Neural cell (in vitro differentiated cells): ENCODE results near the gene SETBP1. TPM values are rescaled to one million over a fixed set of nuclear protein-coding genes. Genes with fewer than 3 reads are reported as not detected.

Experiments
- H2AFZ ChIP-seq: fragments of 200-600, 300-800 bp; sonication (generic), shearing (Covaris generic); 2 replicates; pipeline ENCODE4 v1.6.0; 2014; ENCODE audit warnings: low read depth, mild to moderate bottlenecking, antibody characterized with exemption, low read length, moderate library complexity
- H3F3A ChIP-seq: fragments of 200-600 bp; shearing (Covaris generic); 2 replicates; pipeline ENCODE4 v1.6.1; 2016; ENCODE audit warnings: mild to moderate bottlenecking, moderate library complexity, mixed read lengths, antibody characterized with exemption, low read length; ENCODE audit not compliant: insufficient read depth, poor library complexity, severe bottlenecking
- H3K27ac ChIP-seq: fragments of 200-600, 300-800 bp; sonication (generic), shearing (Covaris generic); 2 replicates; pipeline ENCODE4 v1.5.1; 2014; ENCODE audit warnings: mild to moderate bottlenecking, low read length, moderate library complexity
- H3K27me3 ChIP-seq: fragments of 300-800, 200-600 bp; sonication (generic), shearing (Covaris generic); 2 replicates; pipeline ENCODE4 v1.6.0; 2014; ENCODE audit warnings: mild to moderate bottlenecking, low read depth, low read length, moderate library complexity; ENCODE audit not compliant: insufficient read depth
- H3K36me3 ChIP-seq: fragments of 300-800, 200-600 bp; sonication (generic), shearing (Covaris generic); 2 replicates; pipeline ENCODE4 v1.5.1; 2014; ENCODE audit warnings: mild to moderate bottlenecking, antibody characterized with exemption, low read length, moderate library complexity; ENCODE audit not compliant: insufficient read depth
- H3K4me2 ChIP-seq: fragments of 300-800, 200-600 bp; sonication (generic), shearing (Covaris generic); 2 replicates; pipeline ENCODE4 v1.6.0; 2014; ENCODE audit warnings: mild to moderate bottlenecking, low read length
- H3K4me3 ChIP-seq: fragments of 300-800, 200-600 bp; sonication (generic), shearing (Covaris generic); 2 replicates; pipeline ENCODE4 v1.5.1; 2014; ENCODE audit warnings: mild to moderate bottlenecking, low read length, moderate library complexity
- H3K79me2 ChIP-seq: fragments of 200-600 bp; shearing (Covaris generic); replicated peaks from 2 replicates; pipeline ENCODE4 v1.6.0; 2014; ENCODE audit warnings: mild to moderate bottlenecking, low read length, moderate library complexity; ENCODE audit not compliant: insufficient read depth
- H3K9ac ChIP-seq: fragments of 300-800, 200-600 bp; sonication (generic), shearing (Covaris generic); 2 replicates; pipeline ENCODE4 v1.6.1; 2016; ENCODE audit warnings: mild to moderate bottlenecking, low read length, mixed read lengths
- H3K9me2 ChIP-seq: fragments of 200-600 bp; shearing (Covaris generic); 2 replicates; pipeline ENCODE4 v1.6.1; 2016; ENCODE audit warnings: mild to moderate bottlenecking, low read length, mixed read lengths; ENCODE audit not compliant: insufficient read depth
- H3K9me3 ChIP-seq: fragments of 200-600, 300-800 bp; sonication (generic), shearing (Covaris generic); 2 replicates; pipeline ENCODE4 v1.6.1; 2016; ENCODE audit warnings: mild to moderate bottlenecking, mixed run types, low read length, moderate library complexity, mixed read lengths
- H4K20me1 ChIP-seq: fragments of 200-600 bp; shearing (Covaris generic); 2 replicates; pipeline ENCODE4 v1.6.1; 2016; ENCODE audit warnings: mild to moderate bottlenecking, mixed run types; ENCODE audit not compliant: insufficient read depth
- CTCF ChIP-seq: fragments of 450-650 bp; IDR thresholded peaks from 2 replicates; pipeline ENCODE4 v1.5.1; 2014; ENCODE audit warnings: antibody characterized with exemption, mild to moderate bottlenecking, moderate library complexity; ENCODE audit not compliant: poor library complexity, severe bottlenecking
- EP300 ChIP-seq: fragments of 450-650 bp; conservative IDR thresholded peaks from 2 replicates; pipeline ENCODE4 v1.6.1; 2014; ENCODE audit warnings: antibody characterized with exemption, mild to moderate bottlenecking, moderate library complexity; ENCODE audit not compliant: poor library complexity, severe bottlenecking
- EZH2 ChIP-seq: fragments of 200-600, 300-800 bp; shearing (Covaris generic), sonication (generic); IDR thresholded peaks from 2 replicates; pipeline ENCODE4 v1.6.1; 2014; ENCODE audit warnings: antibody characterized with exemption, low read length, borderline replicate concordance, mild to moderate bottlenecking; ENCODE audit not compliant: insufficient read depth, poor library complexity, severe bottlenecking
- MXI1 ChIP-seq: fragments of 450-650 bp; conservative IDR thresholded peaks from 2 replicates; pipeline ENCODE4 v1.6.1; 2014; ENCODE audit warnings: antibody characterized with exemption, mild to moderate bottlenecking; ENCODE audit not compliant: poor library complexity, severe bottlenecking
- POLR2AphosphoS5 ChIP-seq: IDR thresholded peaks from 2 replicates; pipeline ENCODE4 v1.6.1; 2012
- RAD21 ChIP-seq: fragments of 450-650 bp; conservative IDR thresholded peaks from 2 replicates; pipeline ENCODE4 v1.6.1; 2014; ENCODE audit warnings: antibody characterized with exemption, mild to moderate bottlenecking, moderate library complexity
- REST ChIP-seq: IDR thresholded peaks from 2 replicates; pipeline ENCODE4 v1.6.1; 2012; ENCODE audit warnings: borderline replicate concordance
- SMC3 ChIP-seq: fragments of 450-650 bp; conservative IDR thresholded peaks from 2 replicates; pipeline ENCODE4 v1.6.1; 2014; ENCODE audit warnings: antibody characterized with exemption, mild to moderate bottlenecking, moderate library complexity; ENCODE audit not compliant: poor library complexity
- TAF1 ChIP-seq: IDR thresholded peaks from 2 replicates; pipeline ENCODE4 v1.6.1; 2012; ENCODE audit warnings: low read depth
- polyA plus RNA-seq: library from polyadenylated mRNA; depleted of rRNA; stranded (reverse); fragments of >200 nt; gene quantifications from 2 replicates; pipeline ENCODE4 v1.2.3, GENCODE V29; 2014

SETBP1 gene
- polyA plus RNA-seq, 1 donor from 2014 or later = 13.7 TPM

GRCh38 chr18:44637210-44638033, 43.3 kb upstream of the SETBP1 start:
- Histone ChIP-seq H3K9me2 (no peaks in the 10 kb centered on the region), H3K9ac (no peak overlapping the region), H3F3A (no peaks in the 10 kb centered on the region), H3K4me2 (no peak overlapping the region), H4K20me1 (no peaks in the 10 kb centered on the region), H3K27ac (no peak overlapping the region), H3K27me3 (no peaks in the 10 kb centered on the region), H3K79me2 (no peaks in the 10 kb centered on the region), H2AFZ (no peak overlapping the region), H3K36me3 (no peaks in the 10 kb centered on the region), H3K4me3 (no peak overlapping the region), H3K9me3 (no peaks in the 10 kb centered on the region)
- no peak for TF ChIP-seq POLR2AphosphoS5
- no peak for TF ChIP-seq EZH2
- TF ChIP-seq EP300 = no peak
- TF ChIP-seq REST = no peak
- no peak for TF ChIP-seq CTCF
- TF ChIP-seq MXI1 = no peak
- no peak for TF ChIP-seq TAF1
- no peak for TF ChIP-seq RAD21
- TF ChIP-seq SMC3 = no peak

GRCh38 chr18:44638034-44638540, 42.6 kb upstream of the SETBP1 start:
- H3K9me3 ChIP-seq = no peaks in the 10 kb centered on the region
- no peaks in the 10 kb centered on the region for H3K27me3 ChIP-seq
- H3K4me2 ChIP-seq = no peak overlapping the region
- no peak overlapping the region for H3K9ac ChIP-seq
- H3F3A ChIP-seq = no peaks in the 10 kb centered on the region
- H3K27ac ChIP-seq = no peak overlapping the region
- no peaks in the 10 kb centered on the region for H3K79me2 ChIP-seq
- H2AFZ ChIP-seq = no peak overlapping the region
- no peaks in the 10 kb centered on the region for H4K20me1 ChIP-seq
- TF ChIP-seq SMC3 (no peak), RAD21 (no peak), TAF1 (no peak), MXI1 (no peak), REST (no peak), POLR2AphosphoS5 (no peak), EZH2 (no peak), EP300 (no peak), CTCF (no peak)
- H3K36me3 ChIP-seq = no peaks in the 10 kb centered on the region
- H3K4me3 ChIP-seq = no peak overlapping the region
- H3K9me2 ChIP-seq = no peaks in the 10 kb centered on the region
